ENCODE data around the gene EAPP.
"Not testable (repeated sequence)": the region's sequence is repeated elsewhere in the genome, so short reads cannot be mapped to it uniquely, and the experiment has no call there.

The EAPP gene

DNA sequence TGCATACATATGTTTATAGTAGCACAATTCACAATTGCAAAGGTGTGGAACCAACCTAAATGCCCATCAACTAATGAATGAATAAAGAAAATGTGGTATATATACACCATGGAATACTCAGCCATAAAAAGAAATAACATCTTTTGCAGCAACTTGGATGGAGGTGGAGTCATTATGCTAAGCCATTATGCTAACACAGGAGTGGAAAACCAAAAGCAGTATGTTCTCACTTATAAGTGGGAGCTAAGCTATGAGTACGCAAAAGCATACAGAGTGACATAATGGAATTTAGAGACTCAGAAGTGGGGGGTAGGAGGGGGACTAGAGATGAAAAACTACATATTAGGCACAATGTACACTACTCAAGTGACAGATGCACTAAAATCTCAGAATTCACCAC, 61.2 kb downstream of the EAPP start:
- DNase-seq, result no peak

DNA sequence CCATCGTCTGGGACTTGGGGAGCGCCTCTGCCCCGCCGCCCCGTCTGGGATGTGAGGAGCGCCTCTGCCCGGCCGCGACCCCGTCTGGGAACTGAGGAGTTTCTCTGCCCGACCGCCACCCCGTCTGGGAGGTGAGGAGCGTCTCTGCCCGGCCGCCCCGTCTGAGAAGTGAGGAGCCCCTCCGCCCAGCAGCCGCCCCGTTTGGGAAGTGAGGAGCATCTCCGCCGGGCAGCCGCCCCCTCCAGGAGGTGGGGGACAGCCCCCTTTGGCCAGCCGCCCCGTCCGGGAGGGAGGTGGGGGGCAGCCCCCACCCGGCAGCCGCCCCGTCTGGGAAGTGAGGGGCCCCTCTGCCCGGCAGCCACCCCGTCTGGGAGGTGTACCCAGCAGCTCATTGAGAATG, 63.5 kb downstream of the EAPP start:
- DNase-seq, result not testable (repeated sequence)

DNA sequence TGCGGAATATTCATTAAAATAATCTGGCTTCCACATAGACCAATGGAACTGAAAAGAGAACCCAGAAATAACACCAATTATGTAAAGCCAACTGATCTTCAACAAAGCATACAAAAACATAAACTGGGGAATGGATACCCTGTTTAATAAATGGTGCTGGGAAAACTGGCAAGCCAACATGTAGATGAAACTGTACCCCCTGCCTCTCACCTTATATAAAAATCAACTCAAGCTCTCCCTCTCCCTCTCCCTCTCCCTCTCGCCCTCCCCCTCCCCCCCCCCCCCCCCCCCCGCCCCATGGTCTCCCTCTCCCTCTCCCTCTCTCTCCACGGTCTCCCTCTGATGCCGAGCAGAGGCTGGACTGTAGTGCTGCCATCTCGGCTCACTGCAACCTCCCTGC, 64.3 kb downstream of the EAPP start:
- DNase-seq, result no peak

- DNase-seq, result no peak
Observed at GRCh38 chr14:34474187-34474679, 65.3 kb downstream of the EAPP start.

DNA sequence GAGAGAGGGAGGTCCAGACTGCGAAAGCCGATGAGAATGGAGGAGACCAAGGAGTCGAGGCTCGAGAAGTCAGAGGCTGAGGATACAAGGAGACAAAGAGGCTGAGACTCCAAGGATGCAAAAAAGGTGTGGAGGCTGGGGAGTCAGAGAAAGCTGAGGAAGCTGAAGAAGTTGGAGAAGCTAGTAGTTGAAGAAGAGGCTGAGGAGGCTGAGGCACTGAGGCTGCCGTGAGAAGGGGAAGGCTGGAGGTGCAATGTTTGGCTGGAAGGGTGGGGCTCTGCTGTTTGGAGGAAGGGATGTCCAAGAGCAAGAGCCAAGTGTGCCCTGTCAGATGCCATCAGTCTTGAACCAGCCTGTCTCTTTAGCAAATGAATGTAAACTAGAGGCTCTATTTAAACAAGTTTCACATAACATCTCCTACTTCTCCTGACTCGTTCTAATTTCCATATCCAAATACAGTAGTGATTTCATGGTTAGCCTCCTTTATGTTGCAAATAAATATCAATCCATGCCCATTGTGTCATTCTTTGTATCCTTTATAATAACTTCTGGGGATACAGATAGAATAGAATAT, 66.7 kb downstream of the EAPP start:
- DNase-seq, result no peak

GRCh38 chr14:34470319-34470718, 69.2 kb downstream of the EAPP start:
- DNase-seq, result no peak

- no peak for DNase-seq
Observed at GRCh38 chr14:34466691-34467090, 72.8 kb downstream of the EAPP start.
